GM23338 (cell line): ENCODE data around the gene PCDHGC4.

ENCODE experiments used
- CTCF ChIP-seq, 2 experiments: fragments of 200-600 bp in 1 of 2; sonication (generic) in 1 of 2; conservative IDR thresholded peaks; 2 replicates each; pipeline versions ENCODE4 v1.5.1 to v1.6.1; 2016 to 2017; ENCODE audit warnings: antibody characterized with exemption in 2 of 2, low read depth in 2 of 2, mild to moderate bottlenecking in 2 of 2, moderate library complexity in 1 of 2
- POLR2AphosphoS5 ChIP-seq: IDR thresholded peaks from 2 replicates; pipeline ENCODE4 v1.6.1; 2016; ENCODE audit warnings: antibody characterized with exemption, low read depth
- REST ChIP-seq: IDR thresholded peaks from one replicate; pipeline ENCODE4 v1.6.1; 2018; ENCODE audit warnings: antibody characterized with exemption; ENCODE audit not compliant: unreplicated experiment

GRCh38 chr5:141534492-141535213 is 49.8 kb downstream of the PCDHGC4 start:
- TF ChIP-seq CTCF (conservative IDR thresholded peaks at IDR 0.05; ENCODE audit: low read depth in 2 of 2) (no peak), POLR2AphosphoS5 (no peak), REST (no peak)
